ENCODE data around the gene WDR37.

DNA sequence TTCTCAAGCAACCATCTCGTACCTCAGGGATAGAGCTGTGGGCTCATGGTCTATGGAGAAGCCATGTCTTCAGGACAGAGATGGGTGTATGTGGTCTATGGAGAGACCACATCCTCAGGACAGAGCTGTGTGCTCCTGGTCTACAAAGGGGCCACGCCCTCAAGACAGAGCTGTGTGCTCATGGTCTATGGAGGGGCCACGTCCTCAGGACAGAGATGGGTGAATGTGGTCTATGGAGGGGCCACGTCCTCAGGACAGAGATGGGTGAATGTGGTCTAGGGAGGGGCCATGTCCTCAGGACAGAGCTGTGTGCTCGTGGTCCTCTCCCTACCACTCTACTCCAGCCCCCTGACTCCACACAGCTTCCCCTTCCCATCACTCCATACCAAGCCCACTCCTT, 117.8 kb downstream of the WDR37 start:
- TF ChIP-seq, protein P1, sequence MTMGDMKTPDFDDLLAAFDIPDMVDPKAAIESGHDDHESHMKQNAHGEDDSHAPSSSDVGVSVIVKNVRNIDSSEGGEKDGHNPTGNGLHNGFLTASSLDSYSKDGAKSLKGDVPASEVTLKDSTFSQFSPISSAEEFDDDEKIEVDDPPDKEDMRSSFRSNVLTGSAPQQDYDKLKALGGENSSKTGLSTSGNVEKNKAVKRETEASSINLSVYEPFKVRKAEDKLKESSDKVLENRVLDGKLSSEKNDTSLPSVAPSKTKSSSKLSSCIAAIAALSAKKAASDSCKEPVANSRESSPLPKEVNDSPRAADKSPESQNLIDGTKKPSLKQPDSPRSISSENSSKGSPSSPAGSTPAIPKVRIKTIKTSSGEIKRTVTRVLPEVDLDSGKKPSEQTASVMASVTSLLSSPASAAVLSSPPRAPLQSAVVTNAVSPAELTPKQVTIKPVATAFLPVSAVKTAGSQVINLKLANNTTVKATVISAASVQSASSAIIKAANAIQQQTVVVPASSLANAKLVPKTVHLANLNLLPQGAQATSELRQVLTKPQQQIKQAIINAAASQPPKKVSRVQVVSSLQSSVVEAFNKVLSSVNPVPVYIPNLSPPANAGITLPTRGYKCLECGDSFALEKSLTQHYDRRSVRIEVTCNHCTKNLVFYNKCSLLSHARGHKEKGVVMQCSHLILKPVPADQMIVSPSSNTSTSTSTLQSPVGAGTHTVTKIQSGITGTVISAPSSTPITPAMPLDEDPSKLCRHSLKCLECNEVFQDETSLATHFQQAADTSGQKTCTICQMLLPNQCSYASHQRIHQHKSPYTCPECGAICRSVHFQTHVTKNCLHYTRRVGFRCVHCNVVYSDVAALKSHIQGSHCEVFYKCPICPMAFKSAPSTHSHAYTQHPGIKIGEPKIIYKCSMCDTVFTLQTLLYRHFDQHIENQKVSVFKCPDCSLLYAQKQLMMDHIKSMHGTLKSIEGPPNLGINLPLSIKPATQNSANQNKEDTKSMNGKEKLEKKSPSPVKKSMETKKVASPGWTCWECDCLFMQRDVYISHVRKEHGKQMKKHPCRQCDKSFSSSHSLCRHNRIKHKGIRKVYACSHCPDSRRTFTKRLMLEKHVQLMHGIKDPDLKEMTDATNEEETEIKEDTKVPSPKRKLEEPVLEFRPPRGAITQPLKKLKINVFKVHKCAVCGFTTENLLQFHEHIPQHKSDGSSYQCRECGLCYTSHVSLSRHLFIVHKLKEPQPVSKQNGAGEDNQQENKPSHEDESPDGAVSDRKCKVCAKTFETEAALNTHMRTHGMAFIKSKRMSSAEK (CRISPR knock-in tag; IDR thresholded peaks at IDR 0.05; ENCODE audit: borderline replicate concordance): no peak
- TF ChIP-seq, protein P2, sequence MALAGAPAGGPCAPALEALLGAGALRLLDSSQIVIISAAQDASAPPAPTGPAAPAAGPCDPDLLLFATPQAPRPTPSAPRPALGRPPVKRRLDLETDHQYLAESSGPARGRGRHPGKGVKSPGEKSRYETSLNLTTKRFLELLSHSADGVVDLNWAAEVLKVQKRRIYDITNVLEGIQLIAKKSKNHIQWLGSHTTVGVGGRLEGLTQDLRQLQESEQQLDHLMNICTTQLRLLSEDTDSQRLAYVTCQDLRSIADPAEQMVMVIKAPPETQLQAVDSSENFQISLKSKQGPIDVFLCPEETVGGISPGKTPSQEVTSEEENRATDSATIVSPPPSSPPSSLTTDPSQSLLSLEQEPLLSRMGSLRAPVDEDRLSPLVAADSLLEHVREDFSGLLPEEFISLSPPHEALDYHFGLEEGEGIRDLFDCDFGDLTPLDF (CRISPR knock-in tag; IDR thresholded peaks at IDR 0.05): no peak
- TF ChIP-seq ETV6 (CRISPR knock-in tag; IDR thresholded peaks at IDR 0.05): no peak
- TF ChIP-seq, protein P3, sequence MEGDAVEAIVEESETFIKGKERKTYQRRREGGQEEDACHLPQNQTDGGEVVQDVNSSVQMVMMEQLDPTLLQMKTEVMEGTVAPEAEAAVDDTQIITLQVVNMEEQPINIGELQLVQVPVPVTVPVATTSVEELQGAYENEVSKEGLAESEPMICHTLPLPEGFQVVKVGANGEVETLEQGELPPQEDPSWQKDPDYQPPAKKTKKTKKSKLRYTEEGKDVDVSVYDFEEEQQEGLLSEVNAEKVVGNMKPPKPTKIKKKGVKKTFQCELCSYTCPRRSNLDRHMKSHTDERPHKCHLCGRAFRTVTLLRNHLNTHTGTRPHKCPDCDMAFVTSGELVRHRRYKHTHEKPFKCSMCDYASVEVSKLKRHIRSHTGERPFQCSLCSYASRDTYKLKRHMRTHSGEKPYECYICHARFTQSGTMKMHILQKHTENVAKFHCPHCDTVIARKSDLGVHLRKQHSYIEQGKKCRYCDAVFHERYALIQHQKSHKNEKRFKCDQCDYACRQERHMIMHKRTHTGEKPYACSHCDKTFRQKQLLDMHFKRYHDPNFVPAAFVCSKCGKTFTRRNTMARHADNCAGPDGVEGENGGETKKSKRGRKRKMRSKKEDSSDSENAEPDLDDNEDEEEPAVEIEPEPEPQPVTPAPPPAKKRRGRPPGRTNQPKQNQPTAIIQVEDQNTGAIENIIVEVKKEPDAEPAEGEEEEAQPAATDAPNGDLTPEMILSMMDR (IDR thresholded peaks at IDR 0.05): no peak
- TF ChIP-seq, protein P4, sequence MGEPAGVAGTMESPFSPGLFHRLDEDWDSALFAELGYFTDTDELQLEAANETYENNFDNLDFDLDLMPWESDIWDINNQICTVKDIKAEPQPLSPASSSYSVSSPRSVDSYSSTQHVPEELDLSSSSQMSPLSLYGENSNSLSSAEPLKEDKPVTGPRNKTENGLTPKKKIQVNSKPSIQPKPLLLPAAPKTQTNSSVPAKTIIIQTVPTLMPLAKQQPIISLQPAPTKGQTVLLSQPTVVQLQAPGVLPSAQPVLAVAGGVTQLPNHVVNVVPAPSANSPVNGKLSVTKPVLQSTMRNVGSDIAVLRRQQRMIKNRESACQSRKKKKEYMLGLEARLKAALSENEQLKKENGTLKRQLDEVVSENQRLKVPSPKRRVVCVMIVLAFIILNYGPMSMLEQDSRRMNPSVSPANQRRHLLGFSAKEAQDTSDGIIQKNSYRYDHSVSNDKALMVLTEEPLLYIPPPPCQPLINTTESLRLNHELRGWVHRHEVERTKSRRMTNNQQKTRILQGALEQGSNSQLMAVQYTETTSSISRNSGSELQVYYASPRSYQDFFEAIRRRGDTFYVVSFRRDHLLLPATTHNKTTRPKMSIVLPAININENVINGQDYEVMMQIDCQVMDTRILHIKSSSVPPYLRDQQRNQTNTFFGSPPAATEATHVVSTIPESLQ (CRISPR knock-in tag; IDR thresholded peaks at IDR 0.05): no peak
- TF ChIP-seq IRF2 (CRISPR knock-in tag; IDR thresholded peaks at IDR 0.05; ENCODE audit: borderline replicate concordance, low read depth): no peak
- TF ChIP-seq, protein P5, sequence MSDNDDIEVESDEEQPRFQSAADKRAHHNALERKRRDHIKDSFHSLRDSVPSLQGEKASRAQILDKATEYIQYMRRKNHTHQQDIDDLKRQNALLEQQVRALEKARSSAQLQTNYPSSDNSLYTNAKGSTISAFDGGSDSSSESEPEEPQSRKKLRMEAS (CRISPR knock-in tag; IDR thresholded peaks at IDR 0.05): no peak
- no peak for TF ChIP-seq KAT7 (CRISPR knock-in tag; IDR thresholded peaks at IDR 0.05; ENCODE audit: borderline replicate concordance)
- TF ChIP-seq ZNF121 (CRISPR knock-in tag; IDR thresholded peaks at IDR 0.05): no peak

Data from WTC11 (cell line).